ENCODE results near the gene PIAS4.

- TF ChIP-seq EZH2phosphoT487 (IDR thresholded peaks at IDR 0.05; ENCODE audit: insufficient read depth, low read depth) = no peak
- no peak for TF ChIP-seq EZH2 (IDR thresholded peaks at IDR 0.05; ENCODE audit: insufficient read depth, poor library complexity, severe bottlenecking)
These were observed 21.7 kb downstream of the PIAS4 start for GRCh38 chr19:4029247-4029614.
